Raji (cell line): ENCODE measurements around the gene CSF2RB.

Source experiments
- POLR2A ChIP-seq: IDR thresholded peaks from 2 replicates; pipeline ENCODE4 v1.6.1; 2011; ENCODE audit warnings: low read depth, low read length, control low read depth; ENCODE audit not compliant: insufficient read depth

The CSF2RB gene

DNA sequence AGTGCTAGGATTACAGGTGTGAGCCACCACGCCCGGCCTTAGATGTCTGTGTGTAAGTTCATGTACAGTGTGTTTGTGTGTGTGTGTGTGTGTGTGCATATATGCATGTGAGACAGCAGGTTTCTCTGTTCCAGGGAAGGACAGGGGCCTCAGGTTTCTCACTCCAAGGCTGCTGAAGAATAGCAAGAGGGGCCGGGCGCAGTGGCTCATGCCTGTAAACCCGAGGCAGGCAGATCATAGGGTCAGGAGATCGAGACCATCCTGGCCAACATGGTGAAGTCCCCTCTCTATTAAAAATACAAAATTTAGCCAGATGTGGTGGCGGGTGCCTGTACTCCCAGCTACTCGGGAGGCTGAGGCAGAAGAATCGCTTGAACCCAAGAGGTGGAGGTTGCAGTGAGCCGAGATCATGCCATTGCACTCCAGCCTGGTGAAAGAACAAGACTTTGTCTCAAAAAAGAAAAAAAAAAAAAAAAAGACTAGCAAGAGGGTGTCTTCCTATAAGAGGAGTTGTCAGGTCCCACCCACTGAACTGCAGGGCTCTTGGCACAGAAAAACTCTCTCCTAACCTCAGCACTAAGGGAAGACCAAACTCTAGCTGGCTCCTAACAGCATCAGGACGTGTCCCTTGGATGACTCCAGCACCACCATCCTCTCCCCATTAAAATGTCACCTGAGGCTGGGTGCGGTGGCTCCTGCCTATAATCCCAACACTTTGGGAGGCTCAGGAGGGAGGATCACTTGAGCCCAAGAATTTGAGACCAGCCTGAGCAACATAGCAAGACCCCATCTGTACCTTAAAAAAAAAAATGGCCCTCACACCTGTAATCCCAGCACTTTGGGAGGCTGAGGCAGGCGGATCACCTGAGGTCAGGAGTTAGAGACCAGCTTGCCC, 65.8 kb downstream of the CSF2RB start:
- no peak for TF ChIP-seq POLR2A

GRCh38 chr22:36981247-36981775, 67.9 kb downstream of the CSF2RB start:
- TF ChIP-seq POLR2A, result no peak

DNA sequence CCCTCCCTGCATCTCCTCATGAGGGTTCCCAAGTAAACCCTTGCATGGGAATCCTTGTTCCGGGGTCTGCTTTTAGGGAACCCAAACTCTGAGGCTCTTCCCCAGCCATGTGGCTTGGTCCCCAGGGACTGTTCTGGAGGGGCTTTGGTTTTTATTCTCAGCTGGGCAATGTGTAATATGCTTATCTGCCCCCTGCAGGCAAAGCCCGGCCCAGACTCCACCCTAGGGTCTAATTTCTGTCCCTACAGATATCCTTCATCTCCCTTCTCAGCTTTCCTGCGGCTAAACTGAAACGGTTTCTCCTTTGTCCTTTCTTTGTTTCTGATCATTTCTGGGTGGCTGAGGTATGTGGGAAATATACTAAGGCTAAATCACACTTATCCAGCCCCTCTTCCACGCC, 68.7 kb downstream of the CSF2RB start:
- TF ChIP-seq POLR2A, result no peak

- no peak for TF ChIP-seq POLR2A
Observed at GRCh38 chr22:36985211-36985889, 71.9 kb downstream of the CSF2RB start.

DNA sequence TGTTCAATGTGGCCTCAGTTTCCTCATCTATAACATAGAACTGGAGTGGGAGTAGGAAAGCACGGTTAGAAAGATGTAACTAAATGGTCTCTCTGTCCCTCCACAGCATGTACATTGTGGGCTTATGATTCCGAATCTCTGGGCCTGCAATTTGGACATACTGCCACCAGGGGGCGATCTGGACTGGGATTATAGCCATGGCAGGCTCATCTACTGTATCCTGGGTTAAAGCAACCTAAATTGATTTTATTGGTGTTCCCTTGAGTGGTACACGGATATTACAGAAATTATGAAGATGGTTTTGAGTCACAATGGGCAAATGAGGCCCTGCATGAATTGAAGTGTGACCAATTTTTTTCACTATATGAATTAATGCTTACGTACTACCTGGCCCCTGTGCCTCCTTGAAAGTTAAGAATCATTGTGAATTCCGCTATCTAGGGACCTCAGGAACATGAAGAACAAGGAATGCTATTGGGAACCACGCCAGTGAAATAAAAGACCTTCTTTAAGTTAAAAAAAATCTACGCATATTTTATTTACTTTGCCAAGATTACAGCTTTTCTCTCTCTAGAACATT, 72.9 kb downstream of the CSF2RB start:
- no peak for TF ChIP-seq POLR2A

- TF ChIP-seq POLR2A, result no peak
Observed at GRCh38 chr22:36988075-36988832, 74.8 kb downstream of the CSF2RB start.
